GM23248 (cell line): ENCODE data around the gene GBP2. TPM values are rescaled to one million over a fixed set of nuclear protein-coding genes. Genes with fewer than 3 reads are reported as not detected.
"Not testable (repeated sequence)": the region's sequence is repeated elsewhere in the genome, so short reads cannot be mapped to it uniquely, and the experiment has no call there.

Experiments
- DNase-seq: peaks from one replicate; pipeline ENCODE4 v3.0.0-alpha.2; 2015
- H2AFZ ChIP-seq: fragments of 200-600 bp; sonication (generic); 2 replicates; pipeline ENCODE4 v1.6.1; 2016; ENCODE audit warnings: antibody characterized with exemption
- H3F3A ChIP-seq: fragments of 200-600 bp; sonication (generic); 2 replicates; pipeline ENCODE4 v1.6.1; 2016; ENCODE audit warnings: mild to moderate bottlenecking, antibody characterized with exemption, mixed run types; ENCODE audit not compliant: insufficient read depth
- H3K27ac ChIP-seq: fragments of 200-600 bp; sonication (generic); 2 replicates; pipeline ENCODE4 v1.5.1; 2016; ENCODE audit warnings: mild to moderate bottlenecking
- H3K27me3 ChIP-seq: fragments of 200-600 bp; sonication (generic); replicated peaks from 2 replicates; pipeline ENCODE4 v1.6.1; 2016; ENCODE audit warnings: mild to moderate bottlenecking; ENCODE audit not compliant: insufficient read depth
- H3K36me3 ChIP-seq: fragments of 200-600 bp; sonication (generic); 2 replicates; pipeline ENCODE4 v1.6.1; 2016; ENCODE audit warnings: low read depth, mild to moderate bottlenecking
- H3K4me1 ChIP-seq: fragments of 200-600 bp; sonication (generic); 2 replicates; pipeline ENCODE4 v1.6.1; 2016; ENCODE audit warnings: mild to moderate bottlenecking; ENCODE audit not compliant: insufficient read depth
- H3K4me2 ChIP-seq: fragments of 200-600 bp; sonication (generic); one replicate; pipeline ENCODE4 v1.6.1; 2016; ENCODE audit warnings: mild to moderate bottlenecking; ENCODE audit not compliant: unreplicated experiment
- H3K4me3 ChIP-seq: fragments of 200-600 bp; sonication (generic); 2 replicates; pipeline ENCODE4 v1.5.1; 2016; ENCODE audit warnings: mild to moderate bottlenecking
- H3K79me2 ChIP-seq: fragments of 200-600 bp; sonication (generic); 2 replicates; pipeline ENCODE4 v1.6.1; 2016; ENCODE audit warnings: mild to moderate bottlenecking; ENCODE audit not compliant: insufficient read depth
- H3K9ac ChIP-seq: fragments of 200-600 bp; sonication (generic); 2 replicates; pipeline ENCODE4 v1.6.1; 2016; ENCODE audit warnings: mild to moderate bottlenecking
- H3K9me2 ChIP-seq: fragments of 200-600 bp; sonication (generic); 2 replicates; pipeline ENCODE4 v1.6.1; 2016; ENCODE audit warnings: mixed run types, mild to moderate bottlenecking, moderate library complexity; ENCODE audit not compliant: insufficient read depth
- H3K9me3 ChIP-seq: fragments of 200-600 bp; sonication (generic); one replicate; pipeline ENCODE4 v1.6.1; 2017; ENCODE audit warnings: low read depth
- H4K20me1 ChIP-seq: fragments of 200-600 bp; sonication (generic); 2 replicates; pipeline ENCODE4 v1.6.0; 2016; ENCODE audit not compliant: insufficient read depth
- EZH2 ChIP-seq: fragments of 200-600 bp; sonication (generic); IDR thresholded peaks from 2 replicates; pipeline ENCODE4 v1.6.1; 2018; ENCODE audit warnings: antibody characterized with exemption, mild to moderate bottlenecking; ENCODE audit not compliant: insufficient read depth, poor library complexity, severe bottlenecking
- EZH2phosphoT487 ChIP-seq: fragments of 200-600 bp; sonication (generic); IDR thresholded peaks from 2 replicates; pipeline ENCODE4 v1.6.1; 2018; ENCODE audit warnings: antibody characterized with exemption, moderate library complexity, mild to moderate bottlenecking, low read depth; ENCODE audit not compliant: insufficient read depth
- WGBS, 2 experiments: methylation state at CpG; one replicate each; pipeline ENCODE4 v1.1.6; 2015 to 2017; ENCODE audit warnings: low lambda C conversion rate in 2 of 2, low coverage in 1 of 2; ENCODE audit errors: missing lambda C conversion rate in 2 of 2; 5-methylcytosine and 5-hydroxymethylcytosine counted together
- in situ Hi-C: fragments of 300-500 bp; cut with MboI; formaldehyde crosslinking; loops from 2 replicates; pipeline ENCODE4 v1.15.0; 2020
- polyA plus RNA-seq: library from polyadenylated mRNA; unstranded; fragments of >200 nt; fragmentation: Nextera tagmentation; extraction: Ambion mirVana; gene quantifications from 2 replicates; pipeline ENCODE4 v1.2.1, GENCODE V29; 2016
- total RNA-seq: library from RNA; depleted of rRNA; stranded (reverse); fragments of >200 nt; shearing (Covaris generic); gene quantifications from 2 replicates; pipeline ENCODE4 v1.2.3, GENCODE V29; 2014

Gene GBP2
- total and polyA plus RNA-seq, 2 experiments from 2014 or later = 3.3 to 9.3 TPM

GRCh38 chr1:89133747-89134146 lies 7.8 kb upstream of the GBP2 start:
- no peak overlapping the region for H3K4me2 ChIP-seq
- no peaks in the 10 kb centered on the region for H3K79me2 ChIP-seq
- no peaks in the 10 kb centered on the region for H3K36me3 ChIP-seq
- 69 to 82% methylated on average over 1 of the region's 1 CpG for WGBS, 2 experiments
- H3K4me3 ChIP-seq = no peak overlapping the region
- H3K27me3 ChIP-seq = no peaks in the 10 kb centered on the region
- in situ Hi-C loops = no loop called here
- H3K9ac ChIP-seq = no peak overlapping the region
- H2AFZ ChIP-seq = no peak overlapping the region
- H3K27ac ChIP-seq = no peak overlapping the region
- no peaks in the 10 kb centered on the region for H3K9me3 ChIP-seq
- DNase-seq = no peak
- H3K4me1 ChIP-seq = peaks cover 11% of the 10 kb centered on the region; the same call in 1 of the 2 replicates
- TF ChIP-seq EZH2 (no peak), EZH2phosphoT487 (no peak)
- H3K9me2 ChIP-seq = no peaks in the 10 kb centered on the region
- H3F3A ChIP-seq = no peaks in the 10 kb centered on the region
- no peaks in the 10 kb centered on the region for H4K20me1 ChIP-seq

GRCh38 chr1:89130716-89131115 lies 4.8 kb upstream of the GBP2 start:
- Histone ChIP-seq H3K9me3 (no peaks in the 10 kb centered on the region), H3F3A (no peaks in the 10 kb centered on the region), H3K9me2 (no peaks in the 10 kb centered on the region), H2AFZ (no peak overlapping the region), H3K27ac (no peak overlapping the region), H3K4me2 (no peak overlapping the region), H3K27me3 (no peaks in the 10 kb centered on the region), H4K20me1 (no peaks in the 10 kb centered on the region), H3K4me3 (no peak overlapping the region), H3K36me3 (no peaks in the 10 kb centered on the region), H3K9ac (no peak overlapping the region), H3K79me2 (no peaks in the 10 kb centered on the region), H3K4me1 (peaks cover 22% of the 10 kb centered on the region; the same call in 1 of the 2 replicates)
- WGBS, 2 experiments = 34 to 57% methylated on average over 1 of the region's 1 CpG
- no peak for TF ChIP-seq EZH2phosphoT487
- no peak for TF ChIP-seq EZH2
- in situ Hi-C loops = no loop called here
- DNase-seq = no peak

GRCh38 chr1:89129911-89130310 lies 4.0 kb upstream of the GBP2 start:
- no peak overlapping the region for H3K9ac ChIP-seq
- H3K4me1 ChIP-seq = peaks cover 28% of the 10 kb centered on the region; the same call in 1 of the 2 replicates
- in situ Hi-C loops = no loop called here
- H3K9me2 ChIP-seq = no peaks in the 10 kb centered on the region
- no peaks in the 10 kb centered on the region for H3K36me3 ChIP-seq
- no peaks in the 10 kb centered on the region for H3K27me3 ChIP-seq
- H3F3A ChIP-seq = no peaks in the 10 kb centered on the region
- H4K20me1 ChIP-seq = no peaks in the 10 kb centered on the region
- peak overlapping the region; percentile 97; the same call in 1 of the 2 replicates for H2AFZ ChIP-seq
- H3K4me2 ChIP-seq = no peak overlapping the region
- no peak overlapping the region for H3K4me3 ChIP-seq
- no peak overlapping the region for H3K27ac ChIP-seq
- no peaks in the 10 kb centered on the region for H3K79me2 ChIP-seq
- WGBS, 2 experiments = 44 to 52% methylated on average over 4 of the region's 4 CpGs
- TF ChIP-seq EZH2 (no peak), EZH2phosphoT487 (no peak)
- H3K9me3 ChIP-seq = no peaks in the 10 kb centered on the region
- peak; percentile 30 for DNase-seq

- H3K9ac ChIP-seq, H3K27me3 ChIP-seq, H3K9me3 ChIP-seq, H3K79me2 ChIP-seq, H3K4me2 ChIP-seq, H4K20me1 ChIP-seq, H2AFZ ChIP-seq, H3K4me3 ChIP-seq, H3F3A ChIP-seq, H3K36me3 ChIP-seq, H3K27ac ChIP-seq, in situ Hi-C loops, H3K9me2 ChIP-seq, DNase-seq: not testable (repeated sequence)
- 93 to 97% methylated on average over 9 to 28 of the region's 31 CpGs for WGBS, 2 experiments
- peaks cover 28% of the 10 kb centered on the region; the same call in 1 of the 2 replicates for H3K4me1 ChIP-seq
Observed at GRCh38 chr1:89128003-89128458, 2.1 kb upstream of the GBP2 start.

- H2AFZ ChIP-seq, DNase-seq, H3K9me3 ChIP-seq, H3K9ac ChIP-seq, H3K79me2 ChIP-seq, H3F3A ChIP-seq, H3K27me3 ChIP-seq, H3K27ac ChIP-seq, in situ Hi-C loops, H3K36me3 ChIP-seq, H4K20me1 ChIP-seq, H3K4me3 ChIP-seq, H3K9me2 ChIP-seq: not testable (repeated sequence)
- 79 to 82% methylated on average over 23 of the region's 23 CpGs for WGBS, 2 experiments
- H3K4me2 ChIP-seq = peak overlapping the region; percentile 93
- peaks cover 28% of the 10 kb centered on the region; the same call in 1 of the 2 replicates for H3K4me1 ChIP-seq
Observed at GRCh38 chr1:89126602-89127565, 970 bp upstream of the GBP2 start.
